ENCODE data around the gene SCML1. TPM values are rescaled to one million over a fixed set of nuclear protein-coding genes. Genes with fewer than 3 reads are reported as not detected.

The SCML1 gene
- total and polyA plus RNA-seq, 3 donors from 2014 or later, result 49.8 to 112 (median 83.4) TPM

- Histone ChIP-seq H3K9me3 (no peaks in the 10 kb centered on the region), H3K4me1 (no peaks in the 10 kb centered on the region), H3K36me3 (ENCODE audit: low read depth, missing control alignments) (no peaks in the 10 kb centered on the region), H3K27ac (peak overlapping the region; percentile 95 to 97), H3K27me3 (no peaks in the 10 kb centered on the region), H3K4me3 (peak overlapping the region; percentile 66 to 78)
- WGBS, 2 donors, result 0% methylated on average over 7 of the region's 15 CpGs
- intact Hi-C loops (cut with DNase I; ENCODE audit: low total_unique reads), result no loop called here
- no peak for DNase-seq
- TF ChIP-seq POLR2A (IDR thresholded peaks at IDR 0.05), result no peak
- TF ChIP-seq CTCF (IDR thresholded peaks at IDR 0.05), result no peak
Observed at GRCh38 chrX:17737710-17737985, 355 bp downstream of the SCML1 start.

GRCh38 chrX:17737986-17738713, 857 bp downstream of the SCML1 start:
- TF ChIP-seq POLR2A (IDR thresholded peaks at IDR 0.05) (no peak), CTCF (IDR thresholded peaks at IDR 0.05) (no peak)
- peak; percentile 57 for DNase-seq
- H3K4me3 ChIP-seq, result peak overlapping the region; percentile 66 to 78
- peak overlapping the region; percentile 95 to 97 for H3K27ac ChIP-seq
- H3K27me3 ChIP-seq, result no peaks in the 10 kb centered on the region
- no peaks in the 10 kb centered on the region for H3K9me3 ChIP-seq
- 1% methylated on average over 18 to 42 of the region's 45 CpGs for WGBS, 2 donors
- intact Hi-C loops (cut with DNase I; ENCODE audit: low total_unique reads), result no loop called here
- no peaks in the 10 kb centered on the region for H3K36me3 ChIP-seq (ENCODE audit: low read depth, missing control alignments)
- H3K4me1 ChIP-seq, result no peaks in the 10 kb centered on the region

- 18 to 20% methylated on average over 6 of the region's 6 CpGs for WGBS, 2 donors
- Histone ChIP-seq H3K27me3 (no peaks in the 10 kb centered on the region), H3K27ac (peak overlapping the region; percentile 95 to 97), H3K4me3 (peak overlapping the region; percentile 66 to 78), H3K9me3 (no peaks in the 10 kb centered on the region), H3K36me3 (ENCODE audit: low read depth, missing control alignments) (no peaks in the 10 kb centered on the region), H3K4me1 (no peaks in the 10 kb centered on the region)
- no peak for DNase-seq
- intact Hi-C loops (cut with DNase I; ENCODE audit: low total_unique reads), result no loop called here
- TF ChIP-seq POLR2A (IDR thresholded peaks at IDR 0.05) (no peak), CTCF (IDR thresholded peaks at IDR 0.05) (no peak)
Observed at GRCh38 chrX:17738737-17739535, 1.6 kb downstream of the SCML1 start.

- H3K9me3 ChIP-seq, result no peaks in the 10 kb centered on the region
- DNase-seq, result no peak
- H3K27ac ChIP-seq, result peak overlapping the region in 1 of 2 donors; percentile 24
- TF ChIP-seq CTCF (IDR thresholded peaks at IDR 0.05) (no peak), POLR2A (IDR thresholded peaks at IDR 0.05) (no peak)
- H3K4me1 ChIP-seq, result no peaks in the 10 kb centered on the region
- no peaks in the 10 kb centered on the region for H3K36me3 ChIP-seq (ENCODE audit: low read depth, missing control alignments)
- WGBS, 2 donors, result 63 to 75% methylated on average over 10 to 11 of the region's 11 CpGs
- H3K4me3 ChIP-seq, result no peak overlapping the region
- H3K27me3 ChIP-seq, result no peaks in the 10 kb centered on the region
- intact Hi-C loops (cut with DNase I; ENCODE audit: low total_unique reads), result no loop called here
Observed at GRCh38 chrX:17740137-17741122, 3.1 kb downstream of the SCML1 start.

All from testis (tissue), 3 donors.